Activated CD4-positive, alpha-beta memory T cell treated with anti-CD3 and anti-CD28 coated beads for 36 hours (primary cell): Measurements from ENCODE around the gene STAG1. TPM values are rescaled to one million over a fixed set of nuclear protein-coding genes. Genes with fewer than 3 reads are reported as not detected.
"Not testable (repeated sequence)": the region's sequence is repeated elsewhere in the genome, so short reads cannot be mapped to it uniquely, and the experiment has no call there.

Source experiments
- CTCF ChIA-PET: fragments of 350-600 bp; sonication (Branson Sonifier 250); formaldehyde crosslinking; loops from one replicate; lab custom pipeline; 2021; ENCODE audit warnings: antibody characterized with exemption, inconsistent platforms; lab: Charles Lee
- POLR2A ChIA-PET: fragments of 350-600 bp; sonication (Branson Sonifier 250); formaldehyde crosslinking; loops from one replicate; lab custom pipeline; 2021; ENCODE audit warnings: antibody characterized with exemption; lab: Charles Lee
- DNase-seq: peaks from one replicate; pipeline ENCODE4 v3.0.0-alpha.2; 2020
- H3K27ac Mint-ChIP-seq: one replicate; pipeline ENCODE4 v1.8.0; 2021; ENCODE audit warnings: mixed read lengths
- H3K27me3 Mint-ChIP-seq: one replicate; pipeline ENCODE4 v1.8.0; 2021; ENCODE audit warnings: mixed read lengths
- H3K36me3 Mint-ChIP-seq: one replicate; pipeline ENCODE4 v1.8.0; 2021; ENCODE audit warnings: mixed read lengths
- H3K4me1 Mint-ChIP-seq: one replicate; pipeline ENCODE4 v1.8.0; 2021; ENCODE audit warnings: low read depth, mixed read lengths
- H3K4me3 Mint-ChIP-seq: one replicate; pipeline ENCODE4 v1.8.0; 2021; ENCODE audit warnings: mild to moderate bottlenecking, mixed read lengths
- H3K9me3 Mint-ChIP-seq: one replicate; pipeline ENCODE4 v1.8.0; 2021; ENCODE audit warnings: mixed read lengths
- intact Hi-C: fragments of 100-400 bp; cut with micrococcal nuclease; formaldehyde crosslinking; loops from one replicate; pipeline ENCODE4 v1.15.1; 2023
- total RNA-seq, 2 experiments: library from RNA; stranded (reverse); gene quantifications; one replicate each; pipeline ENCODE4 v1.2.3, GENCODE V29; 2021

STAG1 gene
- total RNA-seq, 2 experiments from 2014 or later: 30.6 to 32.3 TPM

DNA sequence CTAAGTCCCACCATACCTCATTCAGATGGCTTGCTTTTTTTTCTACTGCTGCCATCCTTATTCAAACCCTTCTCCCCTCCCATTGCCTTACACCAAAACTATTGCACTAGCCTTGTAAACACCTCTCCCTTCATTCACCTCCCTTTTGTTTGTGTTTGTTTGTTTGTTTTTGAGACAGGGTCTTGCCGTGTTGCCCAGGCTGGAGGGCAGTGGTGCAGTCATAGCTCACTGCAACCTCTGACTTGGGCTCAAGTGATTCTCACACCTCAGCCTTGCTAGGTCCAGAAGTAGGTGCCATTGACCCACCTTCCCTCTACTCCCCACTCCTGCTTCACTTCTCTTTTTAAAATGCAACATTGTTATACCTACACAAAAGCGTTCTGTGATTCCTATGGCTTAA is 3.0 kb upstream of the STAG1 start:
- no peak overlapping the region for H3K4me3 Mint-ChIP-seq
- H3K36me3 Mint-ChIP-seq: peaks cover 6% of the 10 kb centered on the region
- H3K9me3 Mint-ChIP-seq: no peaks in the 10 kb centered on the region
- peaks cover 20% of the 10 kb centered on the region for H3K4me1 Mint-ChIP-seq
- H3K27me3 Mint-ChIP-seq: no peaks in the 10 kb centered on the region
- ChIA-PET POLR2A (no interaction called here), CTCF (interaction anchor here (3.9 to 9.7 kb wide), 2 partner anchors 260 to 363 kb away, joined by 74 to 192 read pairs; no protein-coding TSS in a partner anchor)
- intact Hi-C loops: no loop called here
- peak overlapping the region; percentile 23 for H3K27ac Mint-ChIP-seq
- DNase-seq: no peak

DNA sequence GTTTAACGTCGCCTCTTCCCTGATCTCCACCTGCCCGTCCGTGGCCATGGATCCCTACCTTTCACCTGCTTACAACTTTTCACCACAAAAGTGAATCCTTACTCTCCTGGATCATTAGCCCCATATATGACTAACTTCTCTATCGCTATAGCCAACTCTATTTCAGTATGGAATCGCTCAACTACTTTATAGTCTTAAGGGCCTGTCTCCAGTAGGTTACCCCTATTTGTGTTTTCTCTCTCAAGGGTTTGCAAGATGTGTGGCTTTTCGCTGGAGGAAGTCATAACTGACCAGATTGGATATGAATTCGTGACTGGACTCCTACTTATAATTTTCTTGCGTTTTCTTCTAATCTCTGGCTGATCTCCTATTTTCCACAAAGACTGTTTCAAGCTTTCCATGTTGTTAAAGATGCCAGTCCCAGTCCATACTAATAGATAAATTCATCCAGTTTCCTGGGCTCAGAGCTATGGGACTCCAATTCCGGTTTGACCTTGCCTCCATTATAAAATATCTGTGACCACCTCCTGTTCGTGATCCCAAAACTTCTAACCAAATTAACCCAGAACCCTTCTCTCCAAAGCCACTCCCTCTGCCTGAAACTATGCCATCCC is 1.3 kb upstream of the STAG1 start:
- peaks cover 6% of the 10 kb centered on the region for H3K36me3 Mint-ChIP-seq
- H3K4me1 Mint-ChIP-seq: peaks cover 36% of the 10 kb centered on the region
- intact Hi-C loops: loop anchor here (1.0 to 5.0 kb wide), 8 partner anchors 23 to 606 kb away; no protein-coding TSS in a partner anchor
- H3K27ac Mint-ChIP-seq: peak overlapping the region; percentile 92
- POLR2A ChIA-PET: interaction anchor here (0.7 to 3.2 kb wide), 12 partner anchors 12 to 1421 kb away, joined by 3 to 46 read pairs (median 4); partner anchors contain the start of genes MSL2 and NCK1
- no peak for DNase-seq
- CTCF ChIA-PET: interaction anchor here (0.6 to 9.7 kb wide), 20 partner anchors 12 to 678 kb away, joined by 3 to 192 read pairs (median 6); partner anchors contain the start of genes MSL2, NCK1 and PCCB
- no peaks in the 10 kb centered on the region for H3K27me3 Mint-ChIP-seq
- peak overlapping the region; percentile 77 for H3K4me3 Mint-ChIP-seq
- no peaks in the 10 kb centered on the region for H3K9me3 Mint-ChIP-seq

DNA sequence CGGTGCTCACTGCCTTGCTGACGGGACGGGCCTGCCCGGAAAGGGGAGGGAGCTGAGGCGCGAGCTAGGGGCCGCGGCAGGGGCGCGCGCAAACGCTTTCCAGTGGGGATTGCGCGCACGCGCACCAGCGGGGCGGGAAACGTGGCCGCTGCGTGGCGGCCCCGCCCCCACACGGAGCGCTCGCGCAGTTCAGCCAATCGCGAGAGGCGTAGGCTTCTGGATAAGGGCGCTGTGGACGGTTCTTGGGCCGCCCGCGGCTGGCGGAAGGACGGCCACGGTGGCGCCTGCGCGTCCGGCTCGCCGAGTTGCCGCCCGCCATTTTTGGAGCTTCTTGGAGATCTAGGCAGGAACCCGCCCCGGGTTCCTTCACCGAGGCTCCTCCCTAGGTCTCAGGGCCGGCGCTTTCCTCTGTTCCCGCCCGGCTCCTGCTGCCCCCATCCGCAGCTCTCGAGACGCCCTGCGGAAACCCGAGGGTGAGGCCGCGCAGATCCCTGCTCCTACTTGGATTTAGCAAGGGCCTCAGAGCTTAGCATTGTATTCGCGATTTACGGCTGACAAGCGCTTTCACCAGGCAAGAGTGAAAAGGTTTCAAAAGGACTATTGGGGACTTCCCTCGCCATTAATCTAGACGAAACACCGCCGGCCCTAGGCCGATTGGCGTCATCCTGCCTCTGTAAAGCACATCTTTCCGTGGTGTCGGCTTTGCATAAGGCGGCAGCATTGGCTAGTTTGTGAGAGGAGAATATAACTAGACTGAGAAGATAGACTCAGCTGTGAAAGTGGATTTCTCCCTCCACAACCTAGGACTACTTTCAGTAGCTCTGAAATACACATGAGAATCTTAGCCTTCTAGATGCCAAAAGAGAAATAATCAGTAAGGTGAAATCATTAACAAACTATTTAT is 496 bp upstream of the STAG1 start:
- H3K27me3 Mint-ChIP-seq: no peaks in the 10 kb centered on the region
- ChIA-PET POLR2A (interaction anchor here (0.7 to 3.2 kb wide), 21 partner anchors 11 to 1421 kb away, joined by 3 to 46 read pairs (median 3); partner anchors contain the start of genes MSL2 and NCK1), CTCF (interaction anchor here (0.6 to 9.7 kb wide), 78 partner anchors 9 to 787 kb away, joined by 3 to 192 read pairs (median 4); partner anchors contain the start of genes MSL2, NCK1, PCCB and PPP2R3A)
- intact Hi-C loops: loop anchor here (1.0 to 5.0 kb wide), 14 partner anchors 22 to 677 kb away; partner anchors contain the start of genes MSL2, NCK1 and PCCB
- peaks cover 6% of the 10 kb centered on the region for H3K36me3 Mint-ChIP-seq
- H3K4me1 Mint-ChIP-seq: peaks cover 36% of the 10 kb centered on the region
- no peaks in the 10 kb centered on the region for H3K9me3 Mint-ChIP-seq
- H3K27ac Mint-ChIP-seq: peak overlapping the region; percentile 92
- peak; percentile 99 for DNase-seq
- peak overlapping the region; percentile 77 for H3K4me3 Mint-ChIP-seq

DNA sequence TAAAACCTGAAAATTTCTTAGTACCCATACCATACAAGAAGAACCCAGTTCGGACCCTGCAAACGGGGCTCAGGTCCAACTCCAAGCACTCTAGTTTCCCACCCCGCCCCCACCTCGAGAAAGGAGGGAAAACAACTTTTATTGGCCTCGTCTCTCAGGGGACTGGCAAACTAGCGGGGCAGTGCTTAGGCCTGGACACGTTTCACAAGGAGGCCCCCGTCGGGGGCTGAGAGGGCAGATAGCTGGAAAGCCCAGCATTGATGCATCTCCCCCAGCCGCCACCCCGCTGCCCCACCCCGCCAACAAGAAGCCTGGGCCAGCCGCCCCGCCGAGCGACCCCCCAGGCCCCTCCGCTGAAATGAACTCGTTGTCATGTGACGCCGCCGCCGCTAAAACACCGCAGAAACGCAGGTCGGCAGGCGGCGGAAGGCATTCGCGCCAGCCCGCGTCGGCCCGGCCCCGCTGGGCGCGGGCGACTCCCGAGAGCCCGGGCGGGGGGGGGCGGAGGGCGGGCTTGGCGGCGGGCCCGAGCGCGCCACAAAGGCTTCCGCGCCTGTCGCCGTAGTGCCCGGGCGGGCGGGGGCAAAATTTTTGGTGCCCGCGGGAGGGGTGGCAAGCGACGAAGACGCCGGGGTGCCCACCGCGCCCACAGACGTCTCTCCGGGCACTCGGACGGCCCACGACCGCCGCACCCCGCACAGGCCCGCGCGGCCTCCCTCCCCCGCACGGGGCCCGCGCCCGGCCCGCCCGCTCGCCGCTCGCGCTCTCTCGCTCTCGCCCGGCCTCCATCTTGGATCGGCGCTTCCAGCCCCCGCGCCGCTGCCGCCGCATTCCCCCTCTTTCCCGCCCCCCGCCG is 634 bp downstream of the STAG1 start:
- ChIA-PET POLR2A (interaction anchor here (0.7 to 3.2 kb wide), 9 partner anchors 21 to 580 kb away, joined by 3 to 46 read pairs (median 3); partner anchors contain the start of genes MSL2 and NCK1), CTCF (interaction anchor here (0.9 to 9.7 kb wide), 40 partner anchors 9 to 680 kb away, joined by 3 to 192 read pairs (median 6); partner anchors contain the start of genes MSL2, NCK1 and PCCB)
- intact Hi-C loops: loop anchor here (1.0 to 5.0 kb wide), 11 partner anchors 21 to 676 kb away; partner anchors contain the start of genes MSL2, NCK1 and PCCB
- Mint-ChIP-seq H3K4me3 (peak overlapping the region; percentile 77), H3K36me3 (peaks cover 6% of the 10 kb centered on the region), H3K27ac (peak overlapping the region; percentile 92), H3K9me3 (no peaks in the 10 kb centered on the region), H3K4me1 (peaks cover 36% of the 10 kb centered on the region), H3K27me3 (no peaks in the 10 kb centered on the region)
- peak; percentile 71 for DNase-seq

DNA sequence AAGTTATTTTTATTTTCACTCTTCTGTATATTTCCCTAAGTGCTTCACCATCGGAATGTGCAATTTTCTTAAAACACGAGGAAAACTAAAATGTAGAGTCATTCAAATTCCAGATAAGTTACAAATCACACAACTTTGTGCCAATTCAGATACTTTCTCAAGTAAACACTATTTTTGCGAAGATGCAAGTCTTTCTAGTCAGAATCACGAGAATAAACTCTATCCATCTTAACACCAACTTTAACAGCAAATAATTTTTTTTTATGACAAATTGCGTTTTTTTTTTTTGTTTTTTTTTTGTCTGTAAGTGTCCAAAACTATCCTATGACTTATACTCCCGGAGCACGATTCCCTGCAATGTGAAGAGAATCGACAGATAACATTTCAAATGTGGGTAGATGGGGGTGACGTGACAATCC is 1.3 kb downstream of the STAG1 start:
- Mint-ChIP-seq H3K27ac (peak overlapping the region; percentile 91), H3K4me3 (peak overlapping the region; percentile 77), H3K4me1 (peaks cover 43% of the 10 kb centered on the region), H3K36me3 (peaks cover 6% of the 10 kb centered on the region), H3K27me3 (no peaks in the 10 kb centered on the region), H3K9me3 (no peaks in the 10 kb centered on the region)
- intact Hi-C loops: loop anchor here (1.0 to 5.0 kb wide), 4 partner anchors 17 to 604 kb away; no protein-coding TSS in a partner anchor
- ChIA-PET CTCF (no interaction called here), POLR2A (interaction anchor here (2.7 to 3.2 kb wide), 2 partner anchors 111 to 555 kb away, joined by 43 to 46 read pairs; partner anchors contain the start of genes MSL2 and NCK1)
- DNase-seq: no peak

DNA sequence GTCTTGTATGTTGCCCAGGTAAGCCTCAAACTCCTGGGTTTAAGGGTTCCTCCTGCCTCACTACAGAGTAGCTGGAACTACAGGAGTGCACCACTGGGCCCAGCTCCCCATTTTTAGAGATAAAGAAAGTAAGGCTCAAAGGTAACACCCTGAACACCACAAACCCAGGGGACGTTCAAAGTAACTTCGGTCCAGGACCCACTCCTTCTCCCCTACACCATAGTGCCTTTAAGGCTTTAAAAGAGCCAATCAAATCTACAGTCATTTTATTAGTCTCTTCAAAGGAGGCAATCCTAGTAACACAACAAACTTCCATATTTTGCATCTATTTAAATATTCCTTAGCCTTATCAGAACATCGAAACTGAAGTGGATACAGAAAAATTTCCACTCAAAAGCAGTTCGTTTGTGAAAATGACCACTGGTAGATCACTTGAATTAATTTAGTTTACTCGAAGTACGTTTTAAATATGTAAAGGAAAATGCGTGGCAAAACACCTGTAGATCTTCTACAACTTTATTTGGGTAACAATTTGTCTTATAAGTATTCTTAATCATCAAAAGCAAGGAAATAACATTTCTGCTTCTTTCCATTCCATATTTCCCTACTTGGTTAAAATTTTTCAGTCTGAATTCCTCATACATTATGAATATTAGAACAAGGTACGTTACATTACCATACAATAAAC is 1.8 kb downstream of the STAG1 start:
- peaks cover 47% of the 10 kb centered on the region for H3K4me1 Mint-ChIP-seq
- H3K4me3 Mint-ChIP-seq: peak overlapping the region; percentile 77

DNA sequence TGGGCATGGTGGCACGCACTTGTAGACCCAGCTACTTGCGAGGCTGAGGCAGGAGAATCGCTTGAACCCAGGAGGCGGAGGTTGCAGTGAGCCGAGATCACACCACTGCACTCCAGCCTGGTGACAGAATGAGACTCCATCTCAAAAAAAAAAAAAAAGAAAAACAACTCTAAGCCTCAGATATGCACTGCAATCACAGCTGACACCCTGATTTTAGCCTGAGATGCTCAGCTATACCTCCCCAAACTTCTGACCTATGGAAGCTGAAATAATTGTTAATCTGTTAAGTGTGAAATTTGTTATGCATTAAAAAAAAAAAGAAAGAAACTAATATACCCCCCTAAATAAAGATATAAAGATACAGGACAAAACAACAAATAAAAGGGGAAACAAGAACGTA is 2.6 kb downstream of the STAG1 start:
- Mint-ChIP-seq H3K4me3 (peak overlapping the region; percentile 77), H3K4me1 (peaks cover 44% of the 10 kb centered on the region), H3K27ac (peak overlapping the region; percentile 91)
- CTCF ChIA-PET: interaction anchor here (2.6 to 3.0 kb wide), 2 partner anchors 264 to 358 kb away, joined by 12 to 13 read pairs; no protein-coding TSS in a partner anchor
- H3K9me3 Mint-ChIP-seq, DNase-seq, H3K27me3 Mint-ChIP-seq, POLR2A ChIA-PET, H3K36me3 Mint-ChIP-seq: not testable (repeated sequence)
- intact Hi-C loops: loop anchor here (1.0 to 5.0 kb wide), 4 partner anchors 15 to 602 kb away; no protein-coding TSS in a partner anchor

More for the DNA sequence above, 1.8 kb downstream of the STAG1 start:
- Mint-ChIP-seq H3K36me3 (peaks cover 6% of the 10 kb centered on the region), H3K27me3 (no peaks in the 10 kb centered on the region), H3K9me3 (no peaks in the 10 kb centered on the region), H3K27ac (peak overlapping the region; percentile 91)
- CTCF ChIA-PET: interaction anchor here (2.6 to 3.0 kb wide), 2 partner anchors 264 to 359 kb away, joined by 12 to 13 read pairs; no protein-coding TSS in a partner anchor
- no peak for DNase-seq
- intact Hi-C loops: loop anchor here (1.0 to 5.0 kb wide), 4 partner anchors 16 to 603 kb away; no protein-coding TSS in a partner anchor
- POLR2A ChIA-PET: no interaction called here

DNA sequence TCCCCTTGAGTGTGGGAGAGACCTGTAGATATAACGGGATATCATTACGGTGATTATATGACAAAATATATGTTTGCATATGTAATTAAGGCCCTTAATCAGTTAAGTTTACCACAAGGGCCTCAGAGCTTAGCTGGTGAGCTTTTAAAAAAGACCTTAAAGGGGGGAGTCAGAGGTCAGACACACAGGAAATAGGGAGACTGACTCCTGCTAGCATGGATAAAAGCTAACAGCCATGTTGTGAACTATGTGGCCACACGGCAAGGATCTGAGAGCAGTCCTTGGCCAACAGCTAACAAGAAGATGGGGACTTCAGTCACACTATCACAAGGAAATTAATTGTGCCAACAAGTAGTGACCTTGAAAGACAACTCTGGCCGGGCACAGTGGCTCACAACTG is 3.1 kb downstream of the STAG1 start:
- intact Hi-C loops: no loop called here
- ChIA-PET CTCF (interaction anchor here (2.6 to 3.0 kb wide), 2 partner anchors 265 to 358 kb away, joined by 12 to 13 read pairs; no protein-coding TSS in a partner anchor), POLR2A (no interaction called here)
- no peaks in the 10 kb centered on the region for H3K9me3 Mint-ChIP-seq
- peaks cover 43% of the 10 kb centered on the region for H3K4me1 Mint-ChIP-seq
- no peak for DNase-seq
- H3K27me3 Mint-ChIP-seq: no peaks in the 10 kb centered on the region
- H3K4me3 Mint-ChIP-seq: no peak overlapping the region
- peak overlapping the region; percentile 25 for H3K27ac Mint-ChIP-seq
- peaks cover 8% of the 10 kb centered on the region for H3K36me3 Mint-ChIP-seq

DNA sequence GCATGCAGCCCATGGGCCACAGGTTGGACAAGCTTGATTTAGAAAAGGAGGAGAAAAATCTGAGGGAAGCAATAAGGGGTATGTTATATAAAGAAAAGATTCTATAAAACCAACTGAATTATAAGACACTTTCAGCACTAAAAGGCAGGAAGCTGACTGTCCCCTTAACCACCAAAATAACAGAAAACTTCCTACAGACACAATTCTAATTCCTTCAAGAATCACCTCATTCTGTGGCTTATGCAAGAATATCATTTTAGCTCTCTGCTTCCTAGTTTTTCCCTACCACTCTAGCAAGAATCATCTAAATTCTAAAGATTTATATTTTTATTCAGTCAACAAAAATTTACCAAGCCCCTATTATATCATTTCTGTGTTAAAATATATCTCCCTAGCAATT is 6.3 kb downstream of the STAG1 start:
- H3K27me3 Mint-ChIP-seq: no peaks in the 10 kb centered on the region
- peaks cover 9% of the 10 kb centered on the region for H3K36me3 Mint-ChIP-seq
- DNase-seq: no peak
- no peak overlapping the region for H3K4me3 Mint-ChIP-seq
- peaks cover 47% of the 10 kb centered on the region for H3K4me1 Mint-ChIP-seq
- peaks cover 3% of the 10 kb centered on the region for H3K9me3 Mint-ChIP-seq
- CTCF ChIA-PET: interaction anchor here (1.2 kb wide), 1 partner anchor 268 kb away, joined by 4 read pairs; no protein-coding TSS in a partner anchor
- POLR2A ChIA-PET: no interaction called here
- H3K27ac Mint-ChIP-seq: no peak overlapping the region
- intact Hi-C loops: no loop called here

DNA sequence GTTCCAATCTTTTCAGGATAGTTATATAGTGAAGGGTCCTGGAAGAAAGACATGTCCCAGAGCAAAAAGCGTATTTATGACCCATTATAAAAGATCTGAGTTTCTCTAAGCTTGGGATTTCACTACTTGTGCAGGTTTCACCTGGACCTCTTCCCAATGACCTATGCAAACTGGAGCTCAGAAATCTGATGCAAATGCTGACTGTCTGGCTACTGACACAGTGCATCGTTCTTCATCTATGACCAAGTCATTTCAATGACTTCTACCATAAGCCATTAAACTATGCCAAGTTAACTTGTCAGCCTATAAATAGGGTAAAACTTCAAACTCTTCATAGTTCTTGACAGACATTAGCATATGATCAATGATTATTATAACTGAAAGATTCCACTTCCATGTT is 11.1 kb downstream of the STAG1 start:
- no peaks in the 10 kb centered on the region for H3K27me3 Mint-ChIP-seq
- peaks cover 3% of the 10 kb centered on the region for H3K9me3 Mint-ChIP-seq
- peaks cover 12% of the 10 kb centered on the region for H3K36me3 Mint-ChIP-seq
- no peak overlapping the region for H3K27ac Mint-ChIP-seq
- intact Hi-C loops: no loop called here
- POLR2A ChIA-PET: no interaction called here
- CTCF ChIA-PET: no interaction called here
- no peak overlapping the region for H3K4me3 Mint-ChIP-seq
- DNase-seq: no peak
- peaks cover 38% of the 10 kb centered on the region for H3K4me1 Mint-ChIP-seq
